ENCODE measurements around the gene EFTUD2. TPM values are rescaled to one million over a fixed set of nuclear protein-coding genes. Genes with fewer than 3 reads are reported as not detected.

EFTUD2 gene
- total RNA-seq, 6 donors from 2014 or later, result 66.6 to 146 (median 75.6) TPM

- DNase-seq, result no peak
- Histone ChIP-seq H3K27me3 (no peaks in the 10 kb centered on the region), H3K4me1 (no peaks in the 10 kb centered on the region), H3K27ac (no peak overlapping the region), H3K4me3 (no peak overlapping the region), H3K36me3 (no peaks in the 10 kb centered on the region), H3K9me3 (no peaks in the 10 kb centered on the region)
- ATAC-seq (ENCODE audit: low FRiP score in 2 of 2), result no peak
- 84 to 89% methylated on average over 6 of the region's 6 CpGs for WGBS, 2 donors
- TF ChIP-seq EP300 (IDR thresholded peaks at IDR 0.05) (no peak), CTCF (IDR thresholded peaks at IDR 0.05) (no peak), POLR2A (IDR thresholded peaks at IDR 0.05) (no peak), POLR2AphosphoS5 (IDR thresholded peaks at IDR 0.05) (no peak)
These were observed 31.4 kb upstream of the EFTUD2 start for GRCh38 chr17:44930667-44931066.

GRCh38 chr17:44928950-44929720, 29.9 kb upstream of the EFTUD2 start:
- no peaks in the 10 kb centered on the region for H3K4me1 ChIP-seq
- no peaks in the 10 kb centered on the region for H3K27me3 ChIP-seq
- H3K27ac ChIP-seq, result no peak overlapping the region
- no peak overlapping the region for H3K4me3 ChIP-seq
- TF ChIP-seq POLR2A (IDR thresholded peaks at IDR 0.05), result no peak
- no peak for ATAC-seq (ENCODE audit: low FRiP score in 2 of 2)
- WGBS, 2 donors, result 93 to 100% methylated on average over 2 to 7 of the region's 7 CpGs
- H3K36me3 ChIP-seq, result no peaks in the 10 kb centered on the region
- no peak for DNase-seq
- H3K9me3 ChIP-seq, result no peaks in the 10 kb centered on the region

- Histone ChIP-seq H3K27me3 (no peaks in the 10 kb centered on the region), H3K4me3 (no peak overlapping the region), H3K4me1 (no peaks in the 10 kb centered on the region), H3K9me3 (no peaks in the 10 kb centered on the region), H3K36me3 (no peaks in the 10 kb centered on the region), H3K27ac (no peak overlapping the region)
- no peak for ATAC-seq (ENCODE audit: low FRiP score in 2 of 2)
- DNase-seq, result no peak
- 92 to 98% methylated on average over 15 of the region's 15 CpGs for WGBS, 2 donors
- no peak for TF ChIP-seq CTCF (IDR thresholded peaks at IDR 0.05)
- TF ChIP-seq POLR2AphosphoS5 (IDR thresholded peaks at IDR 0.05), result no peak
- no peak for TF ChIP-seq EP300 (IDR thresholded peaks at IDR 0.05)
- TF ChIP-seq POLR2A (IDR thresholded peaks at IDR 0.05), result no peak
These were observed 28.9 kb upstream of the EFTUD2 start for GRCh38 chr17:44928136-44928535.

GRCh38 chr17:44927696-44928095, 28.5 kb upstream of the EFTUD2 start:
- WGBS, 2 donors, result 100% methylated on average over 3 of the region's 3 CpGs; no CpG with 5 or more reads in 1 of the 2 donors
- no peaks in the 10 kb centered on the region for H3K4me1 ChIP-seq
- TF ChIP-seq EP300 (IDR thresholded peaks at IDR 0.05) (no peak), POLR2A (IDR thresholded peaks at IDR 0.05) (no peak), CTCF (IDR thresholded peaks at IDR 0.05) (no peak), POLR2AphosphoS5 (IDR thresholded peaks at IDR 0.05) (no peak)
- no peaks in the 10 kb centered on the region for H3K27me3 ChIP-seq
- no peaks in the 10 kb centered on the region for H3K36me3 ChIP-seq
- no peak for DNase-seq
- no peak for ATAC-seq (ENCODE audit: low FRiP score in 2 of 2)
- H3K27ac ChIP-seq, result no peak overlapping the region
- H3K9me3 ChIP-seq, result no peaks in the 10 kb centered on the region
- no peak overlapping the region for H3K4me3 ChIP-seq

- Histone ChIP-seq H3K36me3 (no peaks in the 10 kb centered on the region), H3K9me3 (no peaks in the 10 kb centered on the region), H3K27ac (no peak overlapping the region), H3K27me3 (no peaks in the 10 kb centered on the region), H3K4me1 (no peaks in the 10 kb centered on the region), H3K4me3 (no peak overlapping the region)
- DNase-seq (no peak), ATAC-seq (ENCODE audit: low FRiP score in 2 of 2) (no peak)
- TF ChIP-seq POLR2AphosphoS5 (IDR thresholded peaks at IDR 0.05) (no peak), CTCF (IDR thresholded peaks at IDR 0.05) (no peak), EP300 (IDR thresholded peaks at IDR 0.05) (no peak), POLR2A (IDR thresholded peaks at IDR 0.05) (no peak)
- 90 to 92% methylated on average over 15 of the region's 15 CpGs for WGBS, 2 donors
These were observed 27.7 kb upstream of the EFTUD2 start for GRCh38 chr17:44926821-44927525.

All from upper lobe of left lung (tissue), 6 donors.